Activated CD8-positive, alpha-beta memory T cell treated with anti-CD3 and anti-CD28 coated beads for 4 hours (primary cell): ENCODE results near the gene ALCAM.
"Not testable (repeated sequence)": the region's sequence is repeated elsewhere in the genome, so short reads cannot be mapped to it uniquely, and the experiment has no call there.

Source experiments
- DNase-seq, 2 donors: peaks; one replicate each; pipeline ENCODE4 v3.0.0-alpha.2; 2020; ENCODE audit warnings: low read depth in 2 of 2

The ALCAM gene

DNA sequence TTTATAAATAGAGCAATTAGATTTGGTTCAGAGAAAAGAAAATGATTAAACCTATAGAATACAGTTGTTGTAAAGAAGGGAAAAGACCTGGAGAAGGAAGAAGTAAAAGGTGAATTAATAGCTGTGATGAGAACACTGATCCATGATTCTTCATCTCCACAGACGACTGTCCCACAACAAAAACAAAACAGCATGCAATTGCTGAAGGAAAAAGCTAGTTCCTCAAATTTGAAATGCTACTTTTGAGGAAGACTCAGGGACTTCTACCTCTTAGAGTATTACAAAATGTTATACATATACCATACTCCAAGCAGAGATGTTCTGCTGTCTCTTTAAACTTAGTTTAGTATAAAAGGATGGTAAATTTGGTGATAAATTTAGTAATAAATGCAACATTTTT is 21.5 kb downstream of the ALCAM start:
- no peak for DNase-seq

DNA sequence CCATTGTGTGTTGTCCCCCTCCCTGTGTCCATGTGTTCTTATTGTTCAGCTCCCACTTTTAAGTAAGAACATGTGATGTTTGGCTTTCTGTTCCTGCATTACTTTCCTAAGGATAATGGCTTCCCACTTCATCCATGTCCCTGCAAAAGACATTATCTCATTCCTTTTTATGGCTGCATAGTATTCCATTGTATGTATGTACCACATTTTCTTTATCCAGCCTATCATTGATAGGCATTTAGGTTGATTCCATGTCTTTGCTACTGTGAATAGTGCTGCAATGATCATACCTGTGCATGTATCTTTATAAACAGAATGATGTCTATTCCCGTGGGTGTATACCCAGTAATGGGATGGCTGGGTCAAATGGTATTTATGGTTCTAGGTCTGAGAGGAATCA is 23.1 kb downstream of the ALCAM start:
- not testable (repeated sequence) for DNase-seq

DNA sequence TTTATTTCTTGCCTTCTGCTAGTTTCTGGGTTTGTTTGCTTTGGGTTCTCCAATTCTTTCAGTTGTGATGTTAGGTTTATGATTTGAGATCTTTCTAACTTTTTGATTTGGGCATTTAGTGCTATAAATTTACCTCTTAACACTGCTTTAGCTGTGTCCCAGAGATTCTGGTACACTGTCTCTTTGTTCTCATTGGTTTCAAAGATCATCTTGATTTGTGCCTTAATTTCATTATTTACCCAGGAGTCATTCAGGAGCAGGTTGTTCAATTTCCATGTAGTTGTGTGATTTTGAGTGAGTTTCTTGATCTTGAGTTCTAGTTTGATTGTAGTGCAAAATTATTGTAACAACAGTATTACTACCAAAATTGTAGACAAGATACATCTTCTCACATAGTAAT is 25.9 kb downstream of the ALCAM start:
- DNase-seq: not testable (repeated sequence)

DNA sequence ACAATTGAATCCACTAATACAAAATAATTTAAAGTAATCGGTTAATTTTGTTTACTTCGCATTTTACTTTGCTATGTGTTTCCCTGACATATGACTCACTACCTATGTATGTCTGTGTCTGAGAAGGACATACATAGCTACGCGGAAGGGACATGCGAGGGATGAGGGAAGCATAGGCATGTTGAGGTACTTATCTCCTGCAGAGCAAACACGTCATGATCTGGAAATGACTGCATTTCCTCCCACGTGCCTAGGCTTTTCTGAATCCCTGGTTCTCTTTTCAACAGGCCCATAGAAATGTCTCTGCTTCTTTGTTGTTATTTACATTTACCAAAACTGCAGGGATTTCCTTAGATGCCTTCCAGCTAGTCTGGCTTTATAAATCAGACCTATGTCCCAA is 27.5 kb downstream of the ALCAM start:
- no peak for DNase-seq

DNA sequence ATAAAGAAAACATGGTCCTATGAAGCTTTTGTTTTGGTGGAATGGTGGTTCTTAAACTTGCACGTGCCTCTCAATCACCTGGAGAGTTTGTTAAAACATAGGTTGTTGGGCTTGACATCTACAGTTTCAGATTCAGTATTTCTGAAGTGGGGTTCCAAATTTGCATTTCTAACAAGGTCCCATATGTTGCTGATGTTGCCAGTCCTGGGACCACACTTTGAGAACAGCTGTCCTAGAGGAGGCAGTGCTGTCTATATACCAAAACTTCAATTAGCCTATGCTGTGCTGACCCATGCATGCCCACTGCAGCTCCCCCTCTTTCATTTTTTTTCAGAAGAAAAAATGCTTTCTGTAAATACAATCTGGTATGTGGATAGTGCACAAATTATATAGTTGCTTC is 31.3 kb downstream of the ALCAM start:
- no peak for DNase-seq

DNA sequence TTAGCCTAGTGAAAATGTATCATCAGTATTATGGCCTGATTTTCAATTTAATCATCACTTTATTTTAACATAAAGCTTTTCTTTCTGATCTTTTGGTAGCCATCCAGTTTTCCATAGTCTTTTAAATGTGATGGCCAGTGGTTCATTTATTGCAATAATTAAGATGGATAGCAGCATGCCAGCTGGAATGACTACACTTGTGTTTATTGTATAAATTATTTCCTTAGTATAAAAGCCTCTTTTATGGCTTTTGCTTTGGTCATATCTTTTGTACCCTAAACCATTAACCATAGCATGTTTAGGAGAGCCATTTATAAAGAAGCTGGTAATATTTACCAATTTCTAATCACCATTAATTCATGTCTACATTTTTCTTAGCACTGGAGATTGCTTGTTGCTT is 31.7 kb downstream of the ALCAM start:
- no peak for DNase-seq

DNA sequence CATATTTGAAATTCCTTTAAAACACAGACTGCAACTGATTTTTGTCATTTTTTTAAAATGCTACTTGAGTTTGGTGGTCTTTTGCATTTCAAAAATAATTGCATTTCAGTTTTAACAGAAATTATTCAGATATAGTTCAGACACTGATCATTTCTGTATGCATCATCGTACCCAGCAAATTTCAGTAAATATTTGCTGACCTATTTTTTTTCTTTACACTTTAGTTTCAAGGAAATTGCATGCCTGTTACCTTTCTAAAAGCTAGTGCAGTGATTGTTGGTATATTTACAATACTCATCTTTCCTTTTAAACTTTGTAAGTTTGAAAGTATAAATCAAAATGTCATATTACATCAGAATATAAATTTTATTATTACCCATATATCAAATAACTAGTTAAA is 32.4 kb downstream of the ALCAM start:
- DNase-seq: no peak

DNA sequence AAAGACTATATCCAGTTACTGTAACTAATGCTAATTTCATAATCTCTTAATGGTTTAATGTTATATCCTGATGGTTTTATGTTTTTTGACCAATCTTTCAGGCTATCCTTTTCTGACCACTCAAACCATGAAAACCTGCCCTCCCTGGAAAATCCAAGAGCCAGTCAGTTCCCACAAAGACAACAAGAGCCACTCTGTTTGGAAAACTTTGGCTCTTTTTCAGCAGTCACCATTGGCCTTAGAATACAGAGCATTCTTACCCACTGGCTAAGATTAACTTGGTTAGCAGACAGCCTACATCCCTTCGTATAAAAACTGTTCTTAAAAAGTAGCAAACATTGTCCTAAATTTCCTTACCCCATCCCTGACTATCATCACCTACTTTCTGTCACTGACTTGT is 32.9 kb downstream of the ALCAM start:
- DNase-seq: no peak

DNA sequence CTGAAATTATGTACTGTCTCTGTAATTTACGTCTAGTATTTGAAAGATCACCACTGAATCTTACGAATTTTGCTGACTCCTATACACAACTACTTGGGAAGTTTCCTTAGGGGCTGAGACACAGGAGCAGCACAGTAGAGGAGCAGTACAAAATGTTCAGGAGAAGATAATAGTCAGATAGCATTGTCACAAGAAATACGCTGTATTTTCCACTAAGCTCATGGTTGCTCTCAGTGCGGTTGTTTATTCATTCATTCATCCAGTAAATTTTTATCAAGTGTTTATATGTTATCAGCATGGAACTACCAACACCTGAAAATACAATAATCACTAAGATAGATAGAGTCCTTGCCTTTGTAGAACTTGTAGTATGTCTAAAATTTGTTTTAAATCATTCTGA is 34.5 kb downstream of the ALCAM start:
- no peak for DNase-seq

DNA sequence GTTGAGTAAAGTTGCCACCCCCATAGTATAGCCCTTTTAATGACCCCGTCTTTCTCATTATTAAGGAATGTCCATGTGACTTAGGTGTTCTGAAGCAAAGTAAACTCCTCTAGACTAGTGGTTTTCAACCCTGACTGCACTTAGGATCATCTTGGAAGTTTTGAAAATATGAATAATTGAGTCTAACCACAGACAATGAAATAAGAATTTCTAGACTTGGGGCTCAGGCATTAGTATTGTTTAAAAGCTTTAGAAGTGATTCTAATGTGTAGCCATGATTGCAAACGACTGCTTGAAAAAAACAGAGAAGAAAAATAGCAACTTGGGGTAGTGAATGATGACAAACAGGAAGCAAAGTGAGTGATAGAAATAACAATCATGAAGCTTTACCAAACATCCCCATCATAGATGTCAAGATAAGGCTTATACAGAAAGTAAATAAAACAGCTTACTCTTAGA is 35.0 kb downstream of the ALCAM start:
- DNase-seq: no peak

DNA sequence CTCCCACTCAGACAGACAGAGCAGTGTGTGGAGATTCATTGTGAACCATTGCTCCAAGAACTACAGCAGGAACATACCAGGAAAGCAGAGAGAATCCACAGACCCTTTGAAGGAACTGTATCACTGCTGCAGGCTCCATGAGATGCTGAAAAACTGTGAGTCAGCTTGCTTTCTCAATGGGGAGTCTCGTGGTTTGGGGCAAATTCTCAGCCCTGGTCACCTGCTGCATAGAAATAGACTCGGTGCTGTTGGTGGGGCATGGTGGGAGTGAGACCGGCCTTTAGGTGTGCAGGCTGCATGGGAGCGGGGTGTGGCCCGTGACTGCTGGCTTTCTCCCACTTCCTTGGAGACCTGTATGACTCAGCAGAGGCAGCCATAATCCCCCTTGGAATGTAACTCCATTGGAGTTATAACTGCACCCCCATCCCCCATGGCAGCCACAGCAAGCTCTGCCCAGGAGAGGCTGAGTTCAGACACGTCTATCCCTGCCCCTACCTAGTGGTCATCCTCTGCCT is 35.6 kb downstream of the ALCAM start:
- no peak for DNase-seq

DNA sequence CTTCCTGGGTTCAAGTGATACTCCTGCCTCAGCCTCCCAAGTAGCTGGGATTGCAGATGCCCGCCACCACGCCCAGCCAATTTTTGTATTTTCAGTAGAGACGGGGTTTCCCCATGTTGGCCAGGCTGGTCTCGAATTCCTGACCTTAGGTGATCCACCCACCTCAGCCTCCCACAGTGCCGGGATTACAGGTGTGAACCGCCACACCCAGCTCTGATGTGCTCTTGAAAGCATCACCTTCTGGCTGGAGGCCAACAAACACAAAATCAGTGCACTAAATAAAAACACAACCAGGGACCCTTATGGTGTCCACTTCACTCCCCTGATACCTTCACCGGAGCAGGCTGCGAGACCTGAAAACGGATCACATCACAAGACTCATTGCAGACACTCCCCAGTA is 36.3 kb downstream of the ALCAM start:
- DNase-seq: not testable (repeated sequence)

DNA sequence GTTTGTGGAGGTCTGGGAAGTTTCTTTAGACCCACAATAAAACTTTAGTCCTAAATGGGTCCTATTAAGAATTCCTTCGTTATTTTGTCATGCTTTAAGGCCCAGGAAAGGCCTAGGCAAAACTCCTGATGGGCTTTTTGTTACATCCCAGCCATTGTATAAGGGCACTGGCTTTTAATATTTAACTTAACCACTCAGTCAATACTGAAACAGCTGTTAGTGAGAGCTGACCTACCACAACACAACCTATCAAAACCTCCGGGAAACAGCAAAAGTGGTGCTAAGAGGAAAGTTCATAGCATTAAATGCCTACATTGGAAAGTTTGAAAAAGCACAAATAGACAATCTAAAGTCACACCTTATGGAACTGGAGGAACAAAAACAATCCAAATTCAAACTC is 39.6 kb downstream of the ALCAM start:
- no peak for DNase-seq

DNA sequence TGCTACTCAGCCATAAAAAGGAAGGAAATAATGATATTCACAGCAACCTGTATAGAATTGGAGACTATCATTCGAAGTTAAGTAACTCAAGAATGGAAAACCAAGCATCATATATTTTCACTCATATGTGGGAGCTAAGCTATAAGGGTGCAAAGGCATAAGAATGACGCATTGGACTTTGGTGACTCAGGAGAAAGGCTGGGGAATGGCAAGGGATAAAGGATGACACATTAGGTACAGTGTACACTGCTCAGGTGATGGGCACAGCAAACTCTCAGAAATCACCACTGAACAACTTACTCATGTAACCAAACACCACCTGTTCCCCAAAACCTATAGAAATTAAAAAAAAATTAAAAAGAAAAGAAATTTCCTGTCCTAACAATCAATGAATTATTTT is 42.7 kb downstream of the ALCAM start:
- DNase-seq: no peak

DNA sequence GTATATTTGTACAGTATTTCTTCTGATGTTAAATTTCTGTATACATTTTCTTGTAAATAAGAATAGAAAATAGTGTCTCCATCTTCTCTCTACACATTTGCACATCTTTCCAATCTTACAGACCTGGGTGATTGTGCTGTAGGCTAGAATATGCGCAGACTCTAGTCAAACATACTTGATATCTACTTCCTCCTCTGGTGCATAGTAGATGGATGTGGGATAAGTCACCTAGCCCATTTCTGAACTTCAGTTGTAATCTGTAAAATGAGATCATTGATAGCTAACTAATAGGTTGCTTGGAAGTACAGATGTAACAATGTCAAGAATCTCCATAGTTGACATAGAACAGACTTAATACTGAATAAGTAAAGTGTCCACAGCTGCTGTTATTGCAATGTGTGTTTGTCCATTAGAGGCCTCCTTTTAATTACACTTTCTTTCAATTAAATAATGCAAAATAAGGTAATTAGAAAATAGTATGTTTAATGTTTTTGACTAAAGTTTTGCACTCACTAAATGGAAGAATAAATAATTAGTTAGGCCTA is 46.7 kb downstream of the ALCAM start:
- DNase-seq: no peak

DNA sequence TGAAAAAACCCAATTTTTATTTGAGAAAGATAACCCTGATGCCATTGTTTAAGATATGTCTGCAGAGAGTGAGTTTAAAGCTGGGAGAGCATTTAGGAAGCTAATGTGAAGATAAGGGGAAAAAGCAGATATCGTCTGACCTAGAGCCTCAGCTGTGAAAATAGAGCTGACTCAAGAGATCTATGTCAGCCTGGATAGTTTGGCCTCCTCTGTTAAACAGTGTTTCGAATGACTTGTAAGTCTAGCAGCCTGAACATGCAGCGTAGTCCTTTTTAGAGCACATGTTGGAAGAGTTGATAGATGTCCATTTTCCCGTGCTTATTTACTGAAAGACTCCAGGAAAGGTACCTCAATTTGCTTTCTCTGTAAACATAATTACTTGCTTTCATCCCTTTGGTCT is 48.1 kb downstream of the ALCAM start:
- DNase-seq: no peak

DNA sequence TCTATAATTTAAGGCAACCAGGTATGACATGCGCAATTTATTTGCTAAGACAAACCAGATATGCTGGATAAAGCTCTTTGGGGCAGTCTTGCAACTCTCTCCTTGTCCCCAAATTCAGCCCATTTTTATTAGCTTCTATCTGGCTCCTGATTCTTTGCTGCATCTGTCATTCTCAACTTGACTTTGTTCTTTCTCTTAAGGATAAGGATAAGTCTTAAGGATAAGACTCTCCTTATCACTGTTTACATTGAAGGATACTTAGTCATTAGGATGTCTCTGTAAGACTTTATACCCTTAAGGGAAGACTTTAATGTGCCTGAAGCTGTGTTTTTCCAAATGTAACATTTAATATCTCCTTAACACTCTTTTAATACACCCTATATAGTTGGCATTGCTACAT is 49.2 kb downstream of the ALCAM start:
- DNase-seq: no peak

DNA sequence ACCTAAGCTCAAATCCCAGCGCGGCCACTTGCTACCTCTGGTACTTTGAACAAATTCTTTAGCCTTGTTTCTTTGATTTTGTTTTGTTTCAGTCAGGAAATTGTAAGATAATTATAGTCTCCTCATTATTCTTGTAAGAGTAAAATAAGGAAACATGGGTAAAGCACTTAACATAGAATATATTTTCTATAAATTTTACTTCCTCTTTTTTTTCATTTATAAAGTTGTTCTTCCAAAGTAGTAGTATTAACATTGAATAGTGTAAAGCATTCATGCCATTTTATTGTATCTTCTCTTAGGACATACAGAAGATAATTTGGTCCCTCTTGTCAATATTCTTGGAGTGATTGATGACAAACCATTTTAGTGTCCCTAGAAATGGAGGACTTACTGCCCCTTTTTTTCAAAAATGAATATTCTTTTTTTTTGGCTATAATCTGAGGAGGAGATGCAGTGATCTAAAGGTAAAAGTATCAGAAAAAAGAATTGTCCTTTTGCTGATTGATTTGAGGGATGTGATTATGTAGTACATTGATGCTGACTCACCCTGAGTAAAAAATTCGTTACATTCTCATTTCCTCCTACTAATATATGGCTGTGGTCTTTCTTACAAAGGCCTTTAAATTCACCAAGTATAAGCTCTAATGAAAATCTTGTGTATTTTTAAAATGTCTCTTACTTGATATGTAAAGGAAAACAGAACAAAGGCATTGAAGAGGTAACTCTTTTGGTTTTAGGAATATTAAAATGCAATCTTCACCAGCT is 51.0 kb downstream of the ALCAM start:
- DNase-seq: no peak

DNA sequence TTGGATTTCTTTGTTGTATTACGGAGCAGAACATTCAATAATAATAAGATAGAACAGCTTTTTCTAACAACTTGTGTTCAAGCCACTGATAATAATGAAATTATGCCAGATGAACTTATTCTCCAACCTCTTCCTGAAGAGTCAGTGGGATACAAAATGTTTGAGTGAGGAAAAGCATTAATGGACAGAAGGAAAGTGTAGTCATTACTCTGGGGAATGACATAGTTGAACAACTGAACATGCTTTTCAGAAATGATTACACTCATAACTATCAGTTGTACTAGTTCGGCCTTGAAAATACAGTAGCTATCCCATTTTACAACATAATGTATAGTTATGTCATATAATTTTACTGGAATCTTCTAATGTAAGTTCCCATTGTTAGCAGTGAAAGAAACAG is 55.9 kb downstream of the ALCAM start:
- DNase-seq: no peak

DNA sequence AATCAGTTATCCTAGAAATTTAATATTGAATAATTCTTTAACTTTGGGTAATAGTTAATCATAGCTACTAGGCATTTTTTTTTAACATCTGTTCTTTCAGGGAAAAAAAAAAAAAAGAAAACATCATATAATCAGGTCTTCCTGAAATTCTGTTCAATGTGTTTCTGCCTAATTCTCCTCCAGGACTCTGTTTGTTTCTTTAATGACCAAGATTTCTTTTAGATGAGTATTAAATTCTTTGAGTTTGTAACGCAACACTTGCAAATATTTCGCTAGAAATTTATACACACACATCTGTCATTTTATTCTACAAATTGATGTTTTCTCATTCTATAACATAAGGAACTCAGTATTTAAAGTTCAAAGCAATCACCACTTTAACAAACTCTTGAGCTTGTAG is 56.7 kb downstream of the ALCAM start:
- no peak for DNase-seq

DNA sequence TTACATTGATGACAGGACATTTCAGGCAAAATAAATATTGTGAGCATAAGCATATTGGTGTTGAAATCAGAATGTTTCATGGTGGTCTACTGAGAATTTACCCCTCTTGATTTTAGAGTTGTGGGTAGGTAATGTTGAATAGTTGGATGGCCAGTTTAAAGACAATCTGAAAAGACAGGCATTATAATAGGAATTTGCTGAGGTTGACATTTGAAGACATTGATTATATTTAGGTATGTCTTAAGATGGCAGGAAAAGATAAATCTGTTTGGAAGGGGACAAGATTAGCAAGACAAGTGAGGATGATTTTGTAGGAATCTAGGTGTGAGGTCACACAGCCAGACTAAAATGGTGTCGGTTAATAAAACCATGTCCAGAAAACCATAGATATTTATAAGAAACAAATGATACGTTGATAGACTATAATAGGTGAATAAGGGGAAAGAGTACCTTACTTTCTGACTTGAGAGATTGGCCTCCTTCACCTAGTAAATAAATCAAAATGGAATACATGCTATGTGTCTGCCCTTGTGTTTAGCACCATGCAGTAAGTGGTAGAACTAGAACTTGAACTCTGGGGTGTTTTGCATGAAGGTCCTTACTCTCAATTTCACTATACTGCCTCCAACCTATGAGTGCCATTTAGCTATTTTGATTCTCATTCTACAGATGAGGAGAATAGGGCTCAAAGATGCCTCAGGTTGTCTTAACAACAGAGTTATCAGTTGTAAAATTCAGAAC is 57.9 kb downstream of the ALCAM start:
- DNase-seq: no peak

DNA sequence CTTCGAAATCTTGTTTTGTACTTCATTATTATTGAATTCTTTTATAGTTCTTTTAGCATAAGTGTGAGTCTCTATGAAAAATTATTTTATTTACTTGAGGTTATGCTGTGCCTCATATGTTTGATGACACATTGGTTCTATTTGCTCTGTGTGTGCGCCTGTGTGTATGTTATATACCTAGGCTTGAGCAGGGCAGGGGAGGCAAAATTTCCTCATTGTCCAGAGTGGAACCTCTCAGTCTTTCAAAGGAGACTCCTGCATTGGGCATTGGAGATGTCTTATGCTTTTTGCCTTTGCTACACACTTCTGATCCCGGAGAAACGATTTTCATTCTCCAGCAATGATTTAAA is 58.4 kb downstream of the ALCAM start:
- DNase-seq: no peak

DNA sequence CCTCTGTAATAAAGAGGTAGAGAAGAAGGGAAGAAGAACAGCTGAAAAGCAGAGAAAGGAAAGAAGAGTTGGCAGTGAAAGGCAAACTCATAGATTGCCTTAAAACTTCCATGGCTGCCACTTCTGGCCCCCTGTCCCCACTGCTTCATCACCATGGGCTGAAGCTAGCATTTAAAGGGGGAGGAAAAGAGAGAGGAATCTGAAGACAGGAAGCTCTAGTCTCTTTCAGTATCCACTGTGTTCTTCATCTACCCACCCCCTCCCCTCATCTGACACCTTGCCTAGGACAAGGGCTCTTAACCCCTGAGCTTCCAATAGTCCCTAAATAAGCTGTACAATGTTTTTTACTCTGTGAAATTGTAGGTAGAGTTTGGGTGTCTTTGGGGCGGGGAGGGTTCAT is 60.6 kb downstream of the ALCAM start:
- DNase-seq: no peak
